GM23248 (cell line): Measurements from ENCODE around the gene ATG9A.

Experiments used
- EZH2 ChIP-seq: fragments of 200-600 bp; sonication (generic); IDR thresholded peaks from 2 replicates; pipeline ENCODE4 v1.6.1; 2018; ENCODE audit warnings: antibody characterized with exemption, mild to moderate bottlenecking; ENCODE audit not compliant: insufficient read depth, poor library complexity, severe bottlenecking
- EZH2phosphoT487 ChIP-seq: fragments of 200-600 bp; sonication (generic); IDR thresholded peaks from 2 replicates; pipeline ENCODE4 v1.6.1; 2018; ENCODE audit warnings: antibody characterized with exemption, moderate library complexity, mild to moderate bottlenecking, low read depth; ENCODE audit not compliant: insufficient read depth

GRCh38 chr2:219173176-219173575 is 56.3 kb downstream of the ATG9A start:
- TF ChIP-seq EZH2 (no peak), EZH2phosphoT487 (no peak)
